Naive thymus-derived CD4-positive, alpha-beta T cell (primary cell): ENCODE data around the gene NPPA. TPM values are rescaled to one million over a fixed set of nuclear protein-coding genes. Genes with fewer than 3 reads are reported as not detected.

Experiments used
- ATAC-seq: fragments of 150-1000 bp; cut with Tn5 transposase; 2 replicates; pipeline ENCODE4 v1.10.0; 2021; ENCODE audit warnings: mild to moderate bottlenecking, moderate library complexity
- CTCF ChIA-PET: fragments of 350-600 bp; sonication (Branson Sonifier 250); formaldehyde crosslinking; loops from one replicate; lab custom pipeline; 2021; ENCODE audit warnings: antibody characterized with exemption; lab: Charles Lee
- POLR2A ChIA-PET: fragments of 350-600 bp; sonication (Branson Sonifier 250); formaldehyde crosslinking; loops from one replicate; lab custom pipeline; 2021; ENCODE audit warnings: antibody characterized with exemption, inconsistent platforms; lab: Charles Lee
- DNase-seq, 9 donors: peaks; one replicate each; pipeline versions ENCODE4 v3.0.0 to v3.0.0-alpha.2; 2020 to 2022; ENCODE audit warnings: mixed read lengths in 1 of 9
- H3K27ac ChIP-seq: one replicate; pipeline ENCODE4 v1.7.0; 2013; ENCODE audit warnings: mild to moderate bottlenecking, low read depth, low read length, moderate library complexity
- H3K27me3 ChIP-seq, 2 donors: one replicate each; pipeline ENCODE4 v1.7.0; 2013; ENCODE audit warnings: low read length in 2 of 2, mild to moderate bottlenecking in 2 of 2, moderate library complexity in 2 of 2; ENCODE audit not compliant: control insufficient read depth in 2 of 2, insufficient read depth in 2 of 2
- H3K36me3 ChIP-seq, 3 experiments: 1 replicate in 2 of 3; 2 replicates in 1 of 3; pipeline ENCODE4 v1.7.0; 2013; ENCODE audit warnings: low read length in 3 of 3, mild to moderate bottlenecking in 3 of 3, moderate library complexity in 1 of 3; ENCODE audit not compliant: insufficient read depth in 3 of 3, control insufficient read depth in 2 of 3
- H3K4me1 ChIP-seq, 2 donors: one replicate each; pipeline ENCODE4 v1.7.0; 2013; ENCODE audit warnings: low read length in 2 of 2, mild to moderate bottlenecking in 2 of 2, moderate library complexity in 1 of 2; ENCODE audit not compliant: control insufficient read depth in 2 of 2, insufficient read depth in 2 of 2
- H3K4me3 ChIP-seq: 2 replicates; pipeline ENCODE4 v1.7.0; 2013; ENCODE audit warnings: mild to moderate bottlenecking, low read length
- H3K9me3 ChIP-seq, 3 experiments: 1 replicate in 2 of 3; 2 replicates in 1 of 3; pipeline ENCODE4 v1.7.0; 2013; ENCODE audit warnings: low read length in 3 of 3; ENCODE audit not compliant: control insufficient read depth in 2 of 3
- H3K27ac Mint-ChIP-seq, 9 donors: one replicate each; pipeline ENCODE4 v1.8.0; 2020 to 2022; ENCODE audit warnings: mixed read lengths in 9 of 9, mild to moderate bottlenecking in 8 of 9, moderate library complexity in 5 of 9, inconsistent platforms in 2 of 9
- H3K27me3 Mint-ChIP-seq, 5 donors: one replicate each; pipeline ENCODE4 v1.8.0; 2021 to 2022; ENCODE audit warnings: mixed read lengths in 5 of 5, mild to moderate bottlenecking in 1 of 5
- H3K36me3 Mint-ChIP-seq, 5 donors: one replicate each; pipeline ENCODE4 v1.8.0; 2020 to 2022; ENCODE audit warnings: mixed read lengths in 5 of 5, mild to moderate bottlenecking in 3 of 5, inconsistent platforms in 1 of 5
- H3K4me1 Mint-ChIP-seq, 7 donors: one replicate each; pipeline ENCODE4 v1.8.0; 2020 to 2022; ENCODE audit warnings: mixed read lengths in 7 of 7, mild to moderate bottlenecking in 3 of 7, inconsistent platforms in 1 of 7
- H3K4me3 Mint-ChIP-seq, 10 donors: one replicate each; pipeline ENCODE4 v1.8.0; 2020 to 2022; ENCODE audit warnings: mild to moderate bottlenecking in 10 of 10, mixed read lengths in 10 of 10, moderate library complexity in 6 of 10, inconsistent platforms in 2 of 10
- H3K9me3 Mint-ChIP-seq, 11 donors: one replicate each; pipeline ENCODE4 v1.8.0; 2020 to 2022; ENCODE audit warnings: mixed read lengths in 11 of 11, mild to moderate bottlenecking in 4 of 11, inconsistent platforms in 1 of 11, moderate library complexity in 1 of 11
- intact Hi-C, 2 donors: fragments of 100-400 bp; cut with micrococcal nuclease; formaldehyde crosslinking; loops; one replicate each; pipeline ENCODE4 v1.15.1; 2023
- polyA plus RNA-seq, 2 donors: library from polyadenylated mRNA; unstranded; fragments of 300-500 nt; fragmentation: Illumina TruSeq; gene quantifications; one replicate each; pipeline ENCODE4 v1.2.3, GENCODE V29; 2021
- total RNA-seq, 6 experiments: library from RNA in 5 of 6; stranded (reverse) in 5 of 6; gene quantifications; 1 replicate in 5 of 6; 2 replicates in 1 of 6; pipeline ENCODE4 v1.2.3 and lab custom pipeline; 2021 to 2026

NPPA gene
- total and polyA plus RNA-seq, 7 experiments from 2014 or later: not detected

DNA sequence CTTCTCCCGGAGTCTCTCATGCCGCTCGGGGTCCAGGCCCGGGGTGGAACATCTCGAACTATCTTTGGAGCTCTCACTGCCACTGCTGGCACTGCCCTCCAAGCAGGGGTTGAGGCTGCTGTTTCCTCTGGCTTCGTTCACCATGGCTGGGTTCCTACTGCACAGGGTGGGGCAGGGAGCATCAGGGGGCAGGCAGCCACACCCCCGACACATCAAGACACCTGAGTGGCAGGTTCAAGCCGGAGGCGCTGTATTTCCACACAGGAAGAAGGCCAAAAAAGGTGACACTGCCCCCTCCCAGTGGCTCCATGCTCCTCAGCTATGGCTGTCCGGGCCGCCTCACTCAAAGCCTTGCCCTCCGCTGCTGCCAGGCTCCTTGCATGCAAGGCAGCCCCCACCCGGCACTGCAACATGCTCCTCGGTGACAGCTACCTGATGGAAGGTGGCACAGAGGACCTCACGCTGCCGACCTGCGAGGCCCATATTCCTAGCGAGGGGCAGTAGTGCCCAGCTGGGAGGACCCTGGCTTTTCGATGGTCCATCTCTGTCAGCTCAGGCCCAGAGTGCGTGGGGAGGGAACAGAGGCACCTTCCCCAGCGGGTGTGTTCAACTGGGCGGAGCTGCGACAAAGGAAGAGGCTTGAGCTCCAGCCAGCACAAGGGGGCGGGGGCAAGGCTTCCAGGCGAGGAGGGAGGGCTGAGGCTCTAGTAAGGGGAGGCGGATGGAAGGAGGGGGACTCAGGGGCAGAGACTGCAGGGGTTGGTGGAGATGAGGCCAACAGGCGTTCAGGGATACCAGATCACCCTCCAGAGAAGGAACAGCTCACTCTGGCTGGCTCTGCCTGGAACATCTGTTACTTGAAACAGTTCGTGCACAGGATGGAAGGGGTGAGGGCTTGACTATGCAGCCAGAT lies 44.4 kb downstream of the NPPA start:
- H3K4me1 Mint-ChIP-seq: peaks cover 26 to 63% (median 53%) of the 10 kb centered on the region in 7 donors
- H3K36me3 ChIP-seq: peaks cover 0 to 32% (median 12%) of the 10 kb centered on the region in 3 experiments
- peaks cover 39 to 40% of the 10 kb centered on the region in 2 donors for H3K4me1 ChIP-seq
- peak overlapping the region; percentile 92 for H3K27ac ChIP-seq
- peak overlapping the region; percentile 68 for H3K4me3 ChIP-seq
- no peaks in the 10 kb centered on the region for H3K9me3 ChIP-seq
- peaks cover 0 to 18% (median 6%) of the 10 kb centered on the region in 5 donors for H3K36me3 Mint-ChIP-seq
- peak overlapping the region; percentile 84 to 98 (median 94) for H3K27ac Mint-ChIP-seq
- intact Hi-C loops: loop anchor here (1.0 to 10.0 kb wide), 8 partner anchors 18 to 1328 kb away; partner anchors contain the start of genes AGTRAP (in 2 of the 2), DFFA (in 1 of the 2), DHRS3 (in 1 of the 2) and EXOSC10 (in 1 of the 2)
- no peaks in the 10 kb centered on the region for H3K27me3 ChIP-seq
- ATAC-seq (peak; percentile 51), DNase-seq (peak; percentile 51 to 82 (median 64))
- POLR2A ChIA-PET: interaction anchor here (0.8 to 3.2 kb wide), 8 partner anchors 11 to 216 kb away, joined by 3 to 26 read pairs (median 4); partner anchors contain the start of genes MFN2 and MIIP
- H3K27me3 Mint-ChIP-seq: no peaks in the 10 kb centered on the region
- CTCF ChIA-PET: interaction anchor here (0.6 to 0.9 kb wide), 3 partner anchors 18 to 139 kb away, joined by 3 to 5 read pairs (median 3); no protein-coding TSS in a partner anchor
- peak overlapping the region; percentile 90 to 100 (median 98) for H3K4me3 Mint-ChIP-seq
- peaks cover 0 to 4% (median 0%) of the 10 kb centered on the region in 11 donors for H3K9me3 Mint-ChIP-seq

DNA sequence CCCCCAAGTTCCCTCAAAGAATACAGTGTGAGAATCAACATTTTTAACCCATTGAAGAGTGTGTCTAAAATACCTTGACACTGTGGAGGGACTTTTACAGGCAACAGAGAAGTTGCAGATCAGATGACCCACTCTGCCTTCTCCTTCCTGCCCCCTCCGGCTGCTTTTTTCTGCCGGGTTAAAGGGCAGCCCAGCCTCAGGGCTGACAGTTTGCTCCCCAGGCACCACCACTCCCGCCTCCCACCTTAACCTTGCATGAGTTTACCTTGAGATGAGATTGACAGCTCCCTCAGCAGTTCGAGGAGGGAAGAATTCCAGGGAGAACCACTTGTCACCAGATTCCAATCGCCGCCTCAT lies 45.0 kb downstream of the NPPA start:
- CTCF ChIA-PET: no interaction called here
- Mint-ChIP-seq H3K27ac (peak overlapping the region in 8 of 9 donors; percentile 32 to 98 (median 92)), H3K36me3 (peaks cover 0 to 16% (median 6%) of the 10 kb centered on the region in 5 donors), H3K4me3 (peak overlapping the region; percentile 90 to 100 (median 98)), H3K4me1 (peaks cover 20 to 57% (median 48%) of the 10 kb centered on the region in 7 donors), H3K9me3 (peaks cover 0 to 4% (median 0%) of the 10 kb centered on the region in 11 donors), H3K27me3 (no peaks in the 10 kb centered on the region)
- Histone ChIP-seq H3K27ac (peak overlapping the region; percentile 92), H3K4me3 (peak overlapping the region; percentile 68), H3K9me3 (no peaks in the 10 kb centered on the region), H3K27me3 (no peaks in the 10 kb centered on the region), H3K36me3 (peaks cover 0 to 38% (median 12%) of the 10 kb centered on the region in 3 experiments), H3K4me1 (peaks cover 39 to 40% of the 10 kb centered on the region in 2 donors)
- DNase-seq: peak in 1 of 9 donors; percentile 12
- POLR2A ChIA-PET: interaction anchor here (0.6 to 3.2 kb wide), 4 partner anchors 10 to 106 kb away, joined by 3 to 26 read pairs (median 4); no protein-coding TSS in a partner anchor
- ATAC-seq: no peak
- intact Hi-C loops: loop anchor here (5.0 to 10.0 kb wide), 5 partner anchors 65 to 1328 kb away; partner anchors contain the start of genes AGTRAP (in 1 of the 2), DFFA (in 1 of the 2), DHRS3 (in 1 of the 2) and EXOSC10 (in 1 of the 2)

DNA sequence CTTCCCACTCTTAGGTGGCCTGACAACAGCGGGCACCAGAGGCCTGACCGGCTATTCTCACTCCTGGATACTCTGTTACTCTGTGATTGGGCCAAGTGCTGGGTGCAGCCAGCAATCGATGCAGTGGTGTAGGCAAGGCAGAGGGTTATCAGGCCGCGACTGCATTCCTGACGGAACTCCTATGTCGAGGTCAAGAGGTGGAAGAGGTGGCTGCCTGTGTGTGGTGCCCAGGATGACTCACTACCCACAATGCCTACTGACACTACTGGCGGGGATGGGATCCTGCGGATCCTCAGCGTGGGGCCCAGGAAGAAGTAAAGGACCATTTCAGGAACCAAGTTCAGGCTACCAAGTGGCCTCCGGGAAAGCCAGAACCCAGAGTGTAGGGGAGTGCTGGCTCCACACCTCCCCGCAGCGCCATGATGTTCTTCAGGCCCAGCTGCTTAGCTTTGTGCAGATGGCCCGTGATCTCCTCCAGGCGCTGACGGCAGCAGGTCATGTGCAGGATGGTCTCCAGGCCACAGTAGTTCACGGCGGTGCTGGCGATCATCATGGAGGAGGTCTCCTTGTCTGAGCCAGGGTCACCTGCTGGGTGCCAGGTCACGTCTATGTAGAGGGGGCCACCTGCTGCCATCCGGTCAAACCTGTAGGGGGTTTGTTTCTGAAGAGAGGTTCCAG lies 46.7 kb downstream of the NPPA start:
- CTCF ChIA-PET: no interaction called here
- Histone ChIP-seq H3K4me1 (peaks cover 28 to 29% of the 10 kb centered on the region in 2 donors), H3K27ac (no peak overlapping the region), H3K9me3 (no peaks in the 10 kb centered on the region), H3K27me3 (no peaks in the 10 kb centered on the region), H3K36me3 (peaks cover 0 to 48% (median 12%) of the 10 kb centered on the region in 3 experiments), H3K4me3 (no peak overlapping the region)
- Mint-ChIP-seq H3K9me3 (peaks cover 0 to 1% (median 0%) of the 10 kb centered on the region in 11 donors), H3K27me3 (no peaks in the 10 kb centered on the region), H3K36me3 (peaks cover 0 to 24% (median 6%) of the 10 kb centered on the region in 5 donors), H3K4me1 (peaks cover 14 to 42% (median 34%) of the 10 kb centered on the region in 7 donors), H3K27ac (peak overlapping the region in 1 of 9 donors; percentile 25), H3K4me3 (peak overlapping the region in 4 of 10 donors; percentile 6 to 100 (median 52))
- no peak for DNase-seq
- intact Hi-C loops: loop anchor here (5.0 to 10.0 kb wide), 5 partner anchors 64 to 1326 kb away; partner anchors contain the start of genes AGTRAP (in 1 of the 2), DFFA (in 1 of the 2), DHRS3 (in 1 of the 2) and EXOSC10 (in 1 of the 2)
- ATAC-seq: no peak
- POLR2A ChIA-PET: no interaction called here

DNA sequence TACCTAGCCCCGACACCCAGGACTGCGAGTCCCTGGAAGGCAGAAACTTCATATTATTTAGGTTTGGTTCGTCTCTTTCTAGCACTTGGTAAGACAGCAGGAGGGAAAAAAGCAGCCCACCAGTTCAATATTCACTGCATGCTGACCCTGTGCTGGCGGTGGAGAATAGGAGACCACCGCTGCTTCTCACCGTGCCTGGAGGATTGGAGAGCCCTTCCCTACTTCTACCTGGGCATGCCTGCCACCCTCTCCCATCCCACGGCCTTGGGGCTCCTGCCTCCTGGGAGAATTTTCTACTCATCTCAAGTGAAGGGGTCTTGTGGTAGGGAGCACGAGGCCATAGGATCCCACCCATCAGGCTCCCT lies 47.2 kb downstream of the NPPA start:
- no peaks in the 10 kb centered on the region for H3K9me3 ChIP-seq
- no peak overlapping the region for H3K27ac ChIP-seq
- Mint-ChIP-seq H3K4me1 (peaks cover 14 to 41% (median 34%) of the 10 kb centered on the region in 7 donors), H3K9me3 (no peaks in the 10 kb centered on the region), H3K4me3 (no peak overlapping the region), H3K27me3 (no peaks in the 10 kb centered on the region), H3K27ac (no peak overlapping the region), H3K36me3 (peaks cover 5 to 28% (median 6%) of the 10 kb centered on the region in 5 donors)
- no peak for DNase-seq
- ChIA-PET POLR2A (no interaction called here), CTCF (no interaction called here)
- H3K36me3 ChIP-seq: peaks cover 0 to 50% (median 12%) of the 10 kb centered on the region in 3 experiments
- no peak overlapping the region for H3K4me3 ChIP-seq
- no peaks in the 10 kb centered on the region for H3K27me3 ChIP-seq
- peaks cover 28 to 29% of the 10 kb centered on the region in 2 donors for H3K4me1 ChIP-seq
- ATAC-seq: no peak
- intact Hi-C loops: loop anchor here (5.0 to 10.0 kb wide), 5 partner anchors 63 to 1326 kb away; partner anchors contain the start of genes AGTRAP (in 1 of the 2), DFFA (in 1 of the 2), DHRS3 (in 1 of the 2) and EXOSC10 (in 1 of the 2)

DNA sequence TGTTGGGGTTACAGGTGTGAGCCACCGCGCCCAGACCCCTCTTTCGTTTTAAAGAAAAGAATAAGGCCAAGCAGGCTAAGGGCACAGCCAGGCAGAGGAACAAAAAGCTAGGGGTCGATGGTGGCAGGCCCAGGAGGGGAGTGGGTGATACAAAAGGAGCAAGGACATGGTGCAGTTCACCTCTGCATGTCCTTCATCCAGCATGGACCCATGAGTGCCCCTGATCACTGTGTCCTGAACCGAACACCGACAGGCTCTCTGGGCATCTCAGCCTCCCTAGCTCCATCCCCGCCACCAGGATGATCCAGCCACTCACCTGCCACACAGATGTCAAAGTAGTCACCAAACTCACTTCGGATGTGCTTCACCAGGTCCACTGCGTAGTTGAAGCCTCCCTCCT lies 47.7 kb downstream of the NPPA start:
- no peak overlapping the region for H3K27ac Mint-ChIP-seq
- H3K27me3 Mint-ChIP-seq: no peaks in the 10 kb centered on the region
- intact Hi-C loops: loop anchor here (5.0 to 10.0 kb wide), 5 partner anchors 63 to 1325 kb away; partner anchors contain the start of genes AGTRAP (in 1 of the 2), DFFA (in 1 of the 2), DHRS3 (in 1 of the 2) and EXOSC10 (in 1 of the 2)
- DNase-seq (no peak), ATAC-seq (no peak)
- peaks cover 0 to 55% (median 12%) of the 10 kb centered on the region in 3 experiments for H3K36me3 ChIP-seq
- peaks cover 24 to 29% of the 10 kb centered on the region in 2 donors for H3K4me1 ChIP-seq
- no peaks in the 10 kb centered on the region for H3K9me3 ChIP-seq
- POLR2A ChIA-PET: interaction anchor here (0.7 kb wide), 1 partner anchor 520 kb away, joined by 3 read pairs; no protein-coding TSS in a partner anchor
- H3K4me3 ChIP-seq: no peak overlapping the region
- H3K27ac ChIP-seq: no peak overlapping the region
- peaks cover 14 to 39% (median 32%) of the 10 kb centered on the region in 7 donors for H3K4me1 Mint-ChIP-seq
- H3K4me3 Mint-ChIP-seq: no peak overlapping the region
- CTCF ChIA-PET: no interaction called here
- H3K36me3 Mint-ChIP-seq: peaks cover 5 to 33% (median 9%) of the 10 kb centered on the region in 5 donors
- no peaks in the 10 kb centered on the region for H3K27me3 ChIP-seq
- H3K9me3 Mint-ChIP-seq: no peaks in the 10 kb centered on the region
